DMS53 (cell line): ENCODE results near the gene TEDC2.
A peak's percentile ranks its signal among the peaks of the same experiment; 100 is the strongest.
"Not testable (repeated sequence)": the region's sequence is repeated elsewhere in the genome, so short reads cannot be mapped to it uniquely, and the experiment has no call there.

Source experiments
- DNase-seq: peaks from one replicate; lab custom pipeline; 2025; lab: John Stamatoyannopoulos, UW

Gene TEDC2

GRCh38 chr16:2437032-2437790 lies 22.7 kb upstream of the TEDC2 start:
- no peak for DNase-seq

GRCh38 chr16:2438121-2438520 lies 21.8 kb upstream of the TEDC2 start:
- DNase-seq = no peak

DNA sequence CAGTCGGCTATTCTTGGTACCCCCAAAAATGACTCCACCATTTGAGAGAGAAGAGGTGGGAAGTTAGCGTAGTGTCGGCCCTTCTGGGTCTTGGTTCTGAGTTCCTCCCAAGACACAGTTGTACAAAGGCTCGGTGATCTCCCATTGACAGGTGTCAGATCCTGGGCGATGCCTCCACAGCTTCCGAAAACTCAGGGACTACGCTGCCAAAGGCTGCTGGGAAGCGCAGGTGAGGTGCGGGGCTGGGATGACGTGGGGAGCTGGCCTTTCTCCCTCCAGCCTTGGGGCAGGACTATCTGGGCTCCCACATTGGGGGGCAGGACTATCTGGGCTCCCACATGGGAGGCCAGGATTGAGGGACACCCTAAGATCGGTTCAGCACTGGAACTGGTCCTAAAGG lies 20.3 kb upstream of the TEDC2 start:
- no peak for DNase-seq

DNA sequence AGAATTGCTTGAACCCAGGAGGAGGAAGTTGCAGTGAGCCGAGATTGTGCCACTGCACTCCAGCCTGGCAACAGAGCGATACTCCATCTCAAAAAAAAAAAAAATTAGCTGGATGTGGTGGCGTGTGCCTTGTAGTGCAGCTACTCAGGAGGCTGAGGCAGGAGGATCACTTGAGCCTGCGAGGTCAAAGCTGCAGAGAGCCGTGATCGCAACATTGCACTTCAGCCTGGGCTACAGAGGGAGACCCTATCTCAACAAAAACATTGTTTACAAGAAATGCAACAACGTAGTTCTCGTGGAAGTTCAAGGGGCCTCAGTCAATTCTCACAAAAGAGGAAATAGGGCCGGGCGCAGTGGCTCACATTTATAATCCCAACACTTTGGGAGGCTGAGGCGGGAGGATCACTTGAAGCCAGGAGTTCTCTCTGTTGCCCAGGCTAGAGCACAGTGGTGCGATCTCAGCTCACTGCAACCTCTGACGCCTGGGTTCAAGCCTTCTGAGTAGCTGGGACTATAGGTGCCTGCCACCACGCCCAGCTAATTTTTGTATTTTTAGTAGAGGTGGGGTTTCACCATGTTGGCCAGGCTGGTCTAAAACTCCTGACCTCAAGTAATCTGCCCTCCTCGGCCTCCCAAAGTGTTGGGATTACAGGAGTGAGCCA lies 18.6 kb upstream of the TEDC2 start:
- not testable (repeated sequence) for DNase-seq

- peak; percentile 70 for DNase-seq
Measured at GRCh38 chr16:2443555-2443954, 16.4 kb upstream of the TEDC2 start.

GRCh38 chr16:2447920-2448583 lies 11.9 kb upstream of the TEDC2 start:
- DNase-seq = no peak

DNA sequence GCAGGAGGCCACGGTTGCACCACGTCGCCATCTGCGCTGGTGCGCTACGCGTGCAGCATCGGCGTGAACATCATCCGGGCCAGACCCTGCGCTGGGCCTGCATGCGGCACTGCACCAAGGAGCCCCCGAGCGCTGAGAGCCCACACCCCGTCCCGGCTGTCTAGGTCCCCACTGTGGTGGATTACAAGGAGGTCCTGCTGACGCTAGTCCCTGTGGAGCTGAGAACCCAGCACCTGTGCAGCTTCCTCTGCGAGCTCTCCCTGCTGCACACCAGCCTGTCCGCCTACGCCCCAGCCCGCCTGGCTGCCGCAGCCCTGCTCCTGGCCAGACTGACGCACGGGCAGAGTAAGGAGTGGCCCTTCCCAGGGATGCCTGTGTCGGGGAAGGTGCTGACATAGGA lies 10.8 kb upstream of the TEDC2 start:
- DNase-seq = no peak

DNA sequence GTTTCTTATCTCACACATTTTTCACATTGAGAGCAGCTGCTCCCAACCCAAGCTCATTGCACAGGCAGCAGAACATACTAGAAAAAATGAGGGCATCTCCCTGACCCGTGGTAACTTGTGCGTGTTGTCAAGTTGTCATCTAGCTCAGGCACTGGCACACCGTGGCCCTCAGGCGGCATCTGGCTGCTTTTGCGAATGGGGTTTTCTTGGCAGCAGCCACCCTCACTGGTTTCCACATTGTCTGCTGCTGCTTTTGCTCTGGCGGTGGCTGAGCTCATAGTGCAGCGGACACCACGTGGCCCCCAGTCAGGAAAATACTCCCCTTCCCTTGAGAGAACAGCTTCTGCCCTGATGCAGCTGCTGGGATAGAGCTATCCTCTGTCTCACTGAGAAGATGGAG lies 9.4 kb upstream of the TEDC2 start:
- no peak for DNase-seq

- DNase-seq = no peak
Measured at GRCh38 chr16:2450975-2451381, 8.9 kb upstream of the TEDC2 start.

- DNase-seq = no peak
Measured at GRCh38 chr16:2451851-2452320, 8.0 kb upstream of the TEDC2 start.

DNA sequence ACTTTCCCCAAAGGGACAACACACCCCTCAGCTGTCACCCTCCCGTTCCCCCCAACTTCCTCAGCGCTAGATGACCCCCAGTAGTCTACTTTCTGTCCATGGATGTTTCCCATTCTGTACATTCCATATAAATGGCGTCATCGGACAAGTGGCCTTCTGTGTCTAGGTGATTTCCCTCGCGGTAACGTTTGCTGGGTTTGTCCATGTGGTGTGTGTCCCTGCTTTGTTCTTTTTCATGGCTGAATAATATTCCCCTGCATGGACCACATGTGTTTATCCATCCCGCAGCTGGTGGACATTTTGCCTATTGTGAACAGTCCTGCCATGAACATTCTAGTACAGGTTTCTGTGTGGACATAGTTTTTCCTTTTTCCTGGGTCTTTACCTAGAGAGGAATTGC lies 7.3 kb upstream of the TEDC2 start:
- no peak for DNase-seq

- no peak for DNase-seq
Measured at GRCh38 chr16:2455081-2455845, 4.6 kb upstream of the TEDC2 start.

DNA sequence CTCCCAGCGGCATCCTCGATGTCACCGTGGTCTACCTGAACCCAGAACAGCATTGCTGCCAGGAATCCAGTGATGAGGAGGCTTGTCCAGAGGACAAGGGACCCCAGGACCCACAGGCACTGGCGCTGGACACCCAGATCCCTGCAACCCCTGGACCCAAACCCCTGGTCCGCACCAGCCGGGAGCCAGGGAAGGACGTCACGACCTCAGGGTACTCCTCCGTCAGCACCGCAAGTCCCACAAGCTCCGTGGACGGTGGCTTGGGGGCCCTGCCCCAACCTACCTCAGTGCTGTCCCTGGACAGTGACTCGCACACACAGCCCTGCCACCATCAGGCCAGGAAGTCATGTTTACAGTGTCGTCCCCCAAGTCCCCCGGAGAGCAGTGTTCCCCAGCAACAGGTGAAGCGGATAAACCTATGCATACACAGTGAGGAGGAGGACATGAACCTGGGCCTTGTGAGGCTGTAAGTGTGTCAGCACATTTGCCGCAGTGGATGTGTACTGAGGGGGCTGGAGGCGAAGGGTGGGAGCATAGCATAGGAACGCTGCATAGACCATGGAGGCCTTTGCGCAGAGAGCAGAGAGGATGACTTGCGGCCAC lies 3.3 kb upstream of the TEDC2 start:
- no peak for DNase-seq

DNA sequence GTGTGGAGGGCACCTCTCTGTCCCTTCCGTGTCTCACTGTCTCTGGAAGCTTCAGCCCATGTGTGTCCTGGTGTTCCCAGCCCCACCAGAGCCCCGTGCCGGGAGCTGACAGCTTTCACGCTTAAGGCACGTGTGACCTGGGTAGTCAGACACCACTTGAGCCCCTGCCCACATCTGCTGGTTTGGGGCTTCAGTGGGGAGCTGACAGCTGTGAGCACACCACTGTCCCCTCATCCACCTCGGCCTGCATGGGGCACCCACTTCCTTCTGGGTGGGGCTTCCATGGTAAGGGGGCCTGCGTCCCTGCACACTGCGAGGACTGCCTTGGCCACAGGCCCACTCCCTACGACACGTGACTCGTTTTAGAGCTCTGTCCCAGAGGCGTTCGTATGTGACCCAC lies 2.6 kb upstream of the TEDC2 start:
- no peak for DNase-seq

- no peak for DNase-seq
Measured at GRCh38 chr16:2457946-2458345, 2.0 kb upstream of the TEDC2 start.

GRCh38 chr16:2458887-2459646 lies 842 bp upstream of the TEDC2 start:
- peak; percentile 53 for DNase-seq

DNA sequence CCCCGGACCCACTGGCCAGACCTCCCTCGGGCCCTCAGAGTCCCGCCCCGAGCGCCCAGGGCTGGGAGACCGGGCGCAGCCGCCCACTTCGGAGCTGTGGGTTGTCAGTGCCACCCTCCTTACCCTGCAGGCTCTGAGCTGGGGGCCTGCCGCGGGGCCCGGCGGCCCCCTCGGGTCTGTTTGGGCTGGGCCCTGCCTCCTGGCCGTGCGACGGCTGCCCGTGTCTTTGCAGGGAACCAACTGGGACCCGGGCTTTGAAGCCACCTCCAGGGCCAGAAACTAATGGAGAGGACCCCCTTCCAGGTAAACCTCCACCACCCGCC lies 443 bp downstream of the TEDC2 start:
- DNase-seq = no peak

DNA sequence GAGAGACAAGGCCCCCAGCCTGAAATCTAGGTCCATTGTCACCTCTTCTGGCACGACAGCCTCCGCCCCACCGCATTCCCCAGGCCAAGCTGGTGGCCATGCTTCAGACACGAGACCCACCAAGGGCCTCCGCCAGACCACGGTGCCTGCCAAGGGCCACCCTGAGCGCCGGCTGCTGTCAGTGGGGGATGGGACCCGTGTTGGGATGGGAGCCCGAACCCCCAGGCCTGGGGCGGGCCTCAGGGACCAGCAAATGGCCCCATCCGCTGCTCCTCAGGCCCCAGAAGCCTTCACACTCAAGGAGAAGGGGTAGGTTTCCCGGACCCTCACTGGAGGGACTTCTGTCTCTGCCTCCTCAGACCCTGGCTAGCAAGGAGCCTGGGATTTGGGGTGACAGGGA lies 1.0 kb downstream of the TEDC2 start:
- DNase-seq = no peak

- DNase-seq = no peak
Measured at GRCh38 chr16:2462031-2462866, 2.3 kb downstream of the TEDC2 start.

GRCh38 chr16:2464333-2464732 lies 4.4 kb downstream of the TEDC2 start:
- no peak for DNase-seq
